Measurements from ENCODE around the gene ASCL5.

ASCL5 gene

DNA sequence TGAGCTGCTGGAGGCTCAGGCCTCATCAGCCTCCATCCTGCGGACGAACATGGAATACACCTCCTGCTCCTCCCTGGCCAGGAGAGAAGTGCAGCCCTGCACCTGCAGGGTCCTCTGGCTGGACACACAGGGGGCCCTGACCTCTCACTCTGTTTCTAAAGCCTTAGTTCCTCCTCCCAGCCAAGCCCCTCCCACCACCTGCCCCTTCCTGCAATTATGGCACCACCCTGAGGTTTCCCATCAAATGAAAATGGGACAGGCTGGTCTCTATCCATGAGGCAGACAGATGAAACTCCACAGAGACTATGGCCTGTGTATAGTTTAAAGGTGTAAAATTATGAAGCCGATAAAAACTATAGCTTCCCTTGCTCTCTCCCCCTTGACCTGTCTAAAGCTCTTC lies 57.3 kb downstream of the ASCL5 start:
- no peaks in the 10 kb centered on the region for H4K20me1 ChIP-seq (ENCODE audit: low read depth, low read length)
- H3K9me2 ChIP-seq (replicated peaks; ENCODE audit: insufficient read depth, low read length): no peaks in the 10 kb centered on the region
- no peak overlapping the region for H3K27ac ChIP-seq (ENCODE audit: low read depth, low read length)
- H3K27me3 ChIP-seq (ENCODE audit: low read length): no peaks in the 10 kb centered on the region
- H3K9me3 ChIP-seq (ENCODE audit: insufficient read depth, low read length): no peaks in the 10 kb centered on the region
- no peaks in the 10 kb centered on the region for H3K36me3 ChIP-seq (ENCODE audit: low read length)
- H3K4me3 ChIP-seq (ENCODE audit: insufficient read depth, low read length, poor library complexity, severe bottlenecking): no peak overlapping the region
- no peaks in the 10 kb centered on the region for H3F3A ChIP-seq (ENCODE audit: insufficient read depth)
- H2AFZ ChIP-seq (ENCODE audit: low read depth, low read length, severe bottlenecking): no peak overlapping the region
- H3K4me2 ChIP-seq (ENCODE audit: low read depth, low read length, poor library complexity, severe bottlenecking): no peak overlapping the region
- H3K9ac ChIP-seq (ENCODE audit: low read length): no peak overlapping the region
- TF ChIP-seq EZH2phosphoT487 (conservative IDR thresholded peaks at IDR 0.05; ENCODE audit: low read length): no peak
- TF ChIP-seq, protein P1, sequence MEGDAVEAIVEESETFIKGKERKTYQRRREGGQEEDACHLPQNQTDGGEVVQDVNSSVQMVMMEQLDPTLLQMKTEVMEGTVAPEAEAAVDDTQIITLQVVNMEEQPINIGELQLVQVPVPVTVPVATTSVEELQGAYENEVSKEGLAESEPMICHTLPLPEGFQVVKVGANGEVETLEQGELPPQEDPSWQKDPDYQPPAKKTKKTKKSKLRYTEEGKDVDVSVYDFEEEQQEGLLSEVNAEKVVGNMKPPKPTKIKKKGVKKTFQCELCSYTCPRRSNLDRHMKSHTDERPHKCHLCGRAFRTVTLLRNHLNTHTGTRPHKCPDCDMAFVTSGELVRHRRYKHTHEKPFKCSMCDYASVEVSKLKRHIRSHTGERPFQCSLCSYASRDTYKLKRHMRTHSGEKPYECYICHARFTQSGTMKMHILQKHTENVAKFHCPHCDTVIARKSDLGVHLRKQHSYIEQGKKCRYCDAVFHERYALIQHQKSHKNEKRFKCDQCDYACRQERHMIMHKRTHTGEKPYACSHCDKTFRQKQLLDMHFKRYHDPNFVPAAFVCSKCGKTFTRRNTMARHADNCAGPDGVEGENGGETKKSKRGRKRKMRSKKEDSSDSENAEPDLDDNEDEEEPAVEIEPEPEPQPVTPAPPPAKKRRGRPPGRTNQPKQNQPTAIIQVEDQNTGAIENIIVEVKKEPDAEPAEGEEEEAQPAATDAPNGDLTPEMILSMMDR (IDR thresholded peaks at IDR 0.05; ENCODE audit: insufficient read depth, low read length, poor library complexity, severe bottlenecking): no peak
- H3K79me2 ChIP-seq (ENCODE audit: insufficient read depth, low read length): no peaks in the 10 kb centered on the region

DNA sequence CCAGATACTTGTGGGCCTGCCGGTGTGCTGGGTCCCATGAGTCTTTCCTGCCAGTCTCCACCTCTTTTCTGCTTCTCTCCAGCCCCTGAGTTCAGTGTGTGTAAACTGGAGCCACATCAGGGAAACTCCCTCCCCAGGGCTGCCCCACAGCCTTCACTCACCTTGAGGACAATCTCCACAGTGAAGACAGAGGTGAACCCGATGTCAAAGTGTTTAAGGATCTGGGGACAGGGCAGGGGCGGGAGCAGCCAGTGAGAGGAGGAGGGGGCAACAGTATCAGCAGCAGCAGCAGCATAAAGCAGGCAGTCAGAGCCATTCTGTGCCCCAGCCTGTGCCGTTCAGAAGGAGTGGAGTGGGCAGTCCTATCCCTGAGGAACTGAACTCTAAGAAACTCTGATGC lies 58.0 kb downstream of the ASCL5 start:
- no peak for TF ChIP-seq EZH2phosphoT487 (conservative IDR thresholded peaks at IDR 0.05; ENCODE audit: low read length)
- TF ChIP-seq, protein P1 (IDR thresholded peaks at IDR 0.05; ENCODE audit: insufficient read depth, low read length, poor library complexity, severe bottlenecking): no peak
- no peaks in the 10 kb centered on the region for H3K36me3 ChIP-seq (ENCODE audit: low read length)
- H3K9me2 ChIP-seq (replicated peaks; ENCODE audit: insufficient read depth, low read length): no peaks in the 10 kb centered on the region
- H3K27me3 ChIP-seq (ENCODE audit: low read length): no peaks in the 10 kb centered on the region
- H3K79me2 ChIP-seq (ENCODE audit: insufficient read depth, low read length): no peaks in the 10 kb centered on the region
- H3K9me3 ChIP-seq (ENCODE audit: insufficient read depth, low read length): no peaks in the 10 kb centered on the region
- H3F3A ChIP-seq (ENCODE audit: insufficient read depth): no peaks in the 10 kb centered on the region
- no peak overlapping the region for H3K9ac ChIP-seq (ENCODE audit: low read length)
- no peak overlapping the region for H2AFZ ChIP-seq (ENCODE audit: low read depth, low read length, severe bottlenecking)
- no peak overlapping the region for H3K4me2 ChIP-seq (ENCODE audit: low read depth, low read length, poor library complexity, severe bottlenecking)
- no peaks in the 10 kb centered on the region for H4K20me1 ChIP-seq (ENCODE audit: low read depth, low read length)
- no peak overlapping the region for H3K4me3 ChIP-seq (ENCODE audit: insufficient read depth, low read length, poor library complexity, severe bottlenecking)
- no peak overlapping the region for H3K27ac ChIP-seq (ENCODE audit: low read depth, low read length)

DNA sequence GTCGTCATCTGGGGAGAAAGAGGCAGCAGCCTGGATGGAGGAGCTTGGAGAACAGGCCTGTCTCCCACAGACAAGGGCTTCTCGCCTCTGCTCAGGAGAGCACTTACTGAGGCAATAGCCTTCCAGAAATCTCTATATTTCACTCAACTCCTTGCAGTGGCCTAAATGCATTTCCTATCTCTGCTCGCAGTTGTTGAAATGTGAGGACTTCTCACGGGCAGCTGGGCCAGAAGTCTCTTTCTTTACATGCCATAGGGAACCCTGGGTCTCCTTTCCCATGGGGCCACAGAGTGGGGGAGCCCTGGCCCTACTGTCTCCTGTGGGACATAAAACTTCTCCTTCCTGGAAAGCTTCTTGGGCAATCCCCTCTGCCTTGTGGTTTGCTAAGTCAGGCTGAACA lies 60.0 kb downstream of the ASCL5 start:
- Histone ChIP-seq H4K20me1 (ENCODE audit: low read depth, low read length) (no peaks in the 10 kb centered on the region), H3K79me2 (ENCODE audit: insufficient read depth, low read length) (no peaks in the 10 kb centered on the region), H3K9me2 (replicated peaks; ENCODE audit: insufficient read depth, low read length) (no peaks in the 10 kb centered on the region), H3K9ac (ENCODE audit: low read length) (no peak overlapping the region), H3K36me3 (ENCODE audit: low read length) (no peaks in the 10 kb centered on the region), H3F3A (ENCODE audit: insufficient read depth) (no peaks in the 10 kb centered on the region), H3K4me2 (ENCODE audit: low read depth, low read length, poor library complexity, severe bottlenecking) (no peak overlapping the region), H2AFZ (ENCODE audit: low read depth, low read length, severe bottlenecking) (no peak overlapping the region), H3K9me3 (ENCODE audit: insufficient read depth, low read length) (no peaks in the 10 kb centered on the region), H3K4me3 (ENCODE audit: insufficient read depth, low read length, poor library complexity, severe bottlenecking) (no peak overlapping the region), H3K27me3 (ENCODE audit: low read length) (no peaks in the 10 kb centered on the region), H3K27ac (ENCODE audit: low read depth, low read length) (no peak overlapping the region)
- TF ChIP-seq, protein P1 (IDR thresholded peaks at IDR 0.05; ENCODE audit: insufficient read depth, low read length, poor library complexity, severe bottlenecking): no peak
- TF ChIP-seq EZH2phosphoT487 (conservative IDR thresholded peaks at IDR 0.05; ENCODE audit: low read length): no peak
